Left cardiac atrium (tissue), 4 donors: Measurements from ENCODE around the gene IMMP2L. TPM values are rescaled to one million over a fixed set of nuclear protein-coding genes. Genes with fewer than 3 reads are reported as not detected.
"Not testable (repeated sequence)": the region's sequence is repeated elsewhere in the genome, so short reads cannot be mapped to it uniquely, and the experiment has no call there.

Source experiments
- ATAC-seq, 2 donors: fragments of 200-7000 bp; cut with Tn5 transposase; one replicate each; pipeline ENCODE4 v1.9.1; 2020; ENCODE audit warnings: mild to moderate bottlenecking in 2 of 2, moderate library complexity in 2 of 2
- DNase-seq: peaks from one replicate; pipeline ENCODE4 v3.0.0-alpha.2; 2020
- intact Hi-C, 2 donors: fragments of 100-400 bp; cut with DNase I; formaldehyde crosslinking; loops; one replicate each; pipeline versions ENCODE4 v1.14.1 to v1.15.1; 2022 to 2023
- long read RNA-seq: library from polyadenylated mRNA; unstranded; transcript quantifications from one replicate; pipeline ENCODE4 v2.0.0, GENCODE V29; 2021
- total RNA-seq, 2 donors: library from RNA; stranded (reverse); fragmentation: NEBNext Ultra II Directional; extraction: Animal tissue kit (Norgen Biotek cat#: 25700); gene quantifications; one replicate each; pipeline ENCODE4 v1.2.1, GENCODE V29; 2021
- donor health status: DM: no; HTN: yes; CAD: no.
- donor health status: DM: no; HTN: yes; CAD: no; lungs with severe emphysema.
- donor health status: DM: yes; HTN: yes; CAD: no.
- donor health status: Dilated cardiomyopathy.

Gene IMMP2L
- 10 to 100 TPM in 1 of 2 donors, 1 to 10 TPM in 1; 9.9 to 11.6 TPM for total RNA-seq
- long read RNA-seq, partial matches to known transcripts: 1 of 5 reads
- long read RNA-seq, other reads (novel, unspliced or antisense): 4 of 5 reads

DNA sequence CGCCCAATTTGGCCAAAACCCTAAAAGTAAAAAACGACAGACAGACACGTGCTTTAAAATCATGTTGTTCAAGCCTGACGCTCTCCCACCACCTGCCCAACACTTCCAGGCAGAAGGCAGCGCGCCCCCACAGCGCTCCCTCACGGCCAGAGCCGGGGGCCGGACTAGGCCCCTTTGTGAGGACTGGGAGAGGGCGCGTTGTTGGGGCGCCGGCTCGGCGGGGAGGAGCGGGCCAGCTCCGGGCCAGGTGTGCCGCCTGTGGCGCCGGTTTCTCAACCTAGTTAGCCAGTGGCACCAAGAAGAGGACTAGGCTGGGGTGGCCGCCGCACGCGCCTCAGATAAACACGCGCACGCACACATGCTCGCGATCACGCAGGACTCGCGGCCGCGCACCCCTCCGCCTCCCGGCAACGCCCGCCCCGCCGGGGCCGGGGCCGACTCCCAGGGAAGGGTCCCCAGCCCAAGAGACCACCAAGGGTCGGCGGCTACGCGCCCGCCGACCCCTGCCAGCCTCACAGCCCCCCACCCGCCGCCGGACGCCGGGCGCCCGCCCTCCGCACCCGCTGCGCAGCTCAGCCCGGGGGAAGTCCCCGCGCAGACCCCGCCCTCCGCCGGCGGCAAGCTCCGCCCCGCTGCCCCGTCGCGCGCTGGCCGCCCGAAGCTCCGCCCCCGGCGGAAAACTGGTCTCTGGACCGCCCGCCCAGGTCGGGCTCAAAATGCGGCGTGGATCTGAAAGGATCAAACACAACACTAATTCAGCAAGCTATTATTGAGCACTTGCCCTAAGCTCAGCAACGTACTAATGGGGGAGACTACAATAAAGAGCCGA, at the start of gene IMMP2L:
Gene IMMP2L, minus strand, starts transcription at position 589 of the 829 bp plus-strand sequence.
- intact Hi-C loops: no loop called here
- DNase-seq (peak; percentile 90), ATAC-seq (peak; percentile 99 to 100)

DNA sequence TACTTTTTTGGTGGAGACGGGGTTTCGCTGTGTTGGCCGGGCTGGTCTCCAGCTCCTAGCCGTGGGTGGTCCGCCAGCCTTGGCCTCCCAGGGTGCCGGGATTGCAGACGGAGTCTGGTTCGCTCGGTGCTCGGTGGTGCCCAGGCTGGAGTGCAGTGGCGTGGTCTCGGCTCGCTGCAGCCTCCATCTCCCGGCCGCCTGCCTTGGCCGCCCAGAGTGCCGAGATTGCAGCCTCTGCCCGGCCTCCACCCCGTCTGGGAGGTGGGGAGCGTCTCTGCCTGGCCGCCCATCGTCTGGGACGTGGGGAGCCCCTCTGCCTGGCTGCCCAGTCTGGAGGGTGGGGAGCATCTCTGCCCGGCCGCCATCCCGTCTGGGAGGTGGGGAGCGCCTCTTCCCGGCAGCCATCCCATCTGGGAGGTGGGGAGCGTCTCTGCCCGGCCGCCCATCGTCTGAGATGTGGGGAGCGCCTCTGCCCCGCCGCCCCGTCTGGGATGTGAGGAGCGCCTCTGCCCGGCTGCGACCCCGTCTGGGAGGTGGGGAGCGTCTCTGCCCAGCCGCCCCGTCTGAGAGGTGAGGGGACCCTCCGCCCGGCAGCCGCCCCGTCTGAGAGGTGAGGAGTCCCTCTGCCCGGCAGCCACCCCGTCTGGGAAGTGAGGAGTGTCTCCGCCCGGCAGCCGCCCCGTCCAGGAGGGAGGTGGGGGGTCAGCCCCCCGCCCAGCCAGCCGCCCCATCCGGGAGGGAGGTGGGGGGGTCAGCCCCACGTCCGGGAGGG, 47.4 kb upstream of the IMMP2L start:
- intact Hi-C loops, ATAC-seq, DNase-seq: not testable (repeated sequence)

DNA sequence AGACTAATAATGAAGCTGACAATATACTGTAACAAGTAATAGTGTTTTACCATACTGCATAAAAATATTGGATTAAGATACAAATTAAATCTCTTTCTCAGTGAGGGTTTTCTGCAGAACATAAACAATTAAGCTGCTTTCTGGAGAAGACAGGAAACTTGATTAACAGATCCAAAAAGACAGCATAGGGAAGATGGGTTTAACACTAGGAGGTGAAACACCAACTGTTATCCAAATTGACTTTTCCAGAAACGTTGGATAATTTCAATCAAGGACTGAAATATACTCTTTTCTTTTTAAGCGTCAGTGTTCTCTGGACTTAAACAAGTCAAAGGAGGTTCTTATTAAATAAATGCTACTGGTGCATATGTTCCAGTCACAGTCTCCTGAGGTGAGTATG, 45.3 kb upstream of the IMMP2L start:
- ATAC-seq (no peak), DNase-seq (no peak)
- intact Hi-C loops: no loop called here

DNA sequence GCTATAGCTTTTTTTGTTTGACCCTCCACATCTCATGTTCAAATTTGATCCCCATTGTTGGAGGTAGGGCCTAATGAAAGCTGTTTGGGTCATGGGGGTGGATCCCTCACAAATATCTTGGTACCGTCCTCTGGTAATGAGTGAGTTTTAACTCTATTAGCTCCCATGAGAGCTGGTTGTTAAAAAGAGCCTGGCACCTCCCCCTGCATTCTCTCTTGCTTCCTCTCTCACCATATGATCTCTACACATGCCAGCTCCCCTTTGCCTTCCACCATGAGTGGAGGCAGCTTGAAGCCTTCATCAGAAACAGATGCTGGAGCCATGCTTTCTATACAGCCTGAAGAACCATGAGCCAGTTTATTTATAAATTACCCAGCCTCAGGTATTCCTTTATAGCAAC, 43.0 kb upstream of the IMMP2L start:
- intact Hi-C loops: no loop called here

DNA sequence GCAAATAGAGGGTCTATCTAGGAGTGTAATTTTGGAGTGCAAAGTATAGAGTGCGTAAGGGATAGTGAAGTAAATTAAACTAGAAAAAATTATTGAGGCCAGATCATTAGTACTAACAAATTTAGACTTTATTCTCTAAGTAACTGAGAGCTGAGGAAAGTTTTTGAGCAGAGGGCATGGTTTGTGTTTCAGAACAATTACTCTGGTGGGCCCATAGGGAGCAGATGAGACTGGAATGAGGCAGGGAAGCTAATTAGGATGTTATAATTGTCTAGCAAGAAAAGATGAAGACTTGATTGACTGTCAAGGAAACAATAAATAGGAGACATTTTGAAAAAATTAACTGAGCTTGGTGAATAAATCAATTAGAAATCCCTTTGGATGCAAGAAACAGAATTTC, 37.8 kb upstream of the IMMP2L start:
- intact Hi-C loops: no loop called here
- DNase-seq: no peak
- ATAC-seq: no peak

More for the DNA sequence above, 43.0 kb upstream of the IMMP2L start:
- DNase-seq: no peak
- no peak for ATAC-seq

DNA sequence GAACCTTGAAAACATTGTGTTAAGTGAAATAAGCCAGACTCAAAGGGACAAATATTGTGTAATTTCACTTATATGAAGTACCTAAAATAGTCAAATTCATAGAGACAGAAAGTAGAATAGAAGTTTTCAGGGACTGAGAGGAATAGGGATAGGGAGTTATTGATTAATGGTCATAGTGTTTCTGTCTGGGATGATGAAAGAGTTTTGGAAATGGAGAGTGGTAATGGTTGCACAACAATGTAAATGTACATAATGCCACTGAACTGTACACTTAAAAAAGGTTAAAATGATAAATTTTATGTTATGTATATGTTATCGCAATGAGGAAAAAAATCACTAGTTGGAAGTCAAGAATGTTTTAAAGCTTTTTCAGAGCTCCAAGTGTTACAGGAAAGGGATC, 33.5 kb upstream of the IMMP2L start:
- ATAC-seq (no peak), DNase-seq (no peak)
- intact Hi-C loops: no loop called here

DNA sequence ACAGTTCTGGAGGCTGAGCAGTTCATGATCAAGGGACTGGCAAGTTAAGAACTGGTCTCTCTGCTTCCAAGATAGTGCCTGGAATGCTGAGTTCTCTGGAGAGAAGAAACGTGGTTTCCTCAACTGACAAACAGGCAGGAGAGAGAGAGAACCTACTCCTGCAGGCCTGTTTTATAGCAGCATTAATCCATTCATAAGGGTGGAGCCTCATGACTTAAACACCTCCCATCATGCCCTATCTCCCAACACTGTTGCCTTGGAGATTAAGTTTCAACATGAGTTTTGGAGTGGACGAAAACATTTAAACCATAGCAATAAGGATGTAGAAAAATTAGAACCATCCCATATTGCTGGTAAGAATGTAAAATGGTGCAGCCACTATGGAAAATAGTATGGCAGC, 32.3 kb upstream of the IMMP2L start:
- ATAC-seq (no peak), DNase-seq (no peak)
- intact Hi-C loops: no loop called here

DNA sequence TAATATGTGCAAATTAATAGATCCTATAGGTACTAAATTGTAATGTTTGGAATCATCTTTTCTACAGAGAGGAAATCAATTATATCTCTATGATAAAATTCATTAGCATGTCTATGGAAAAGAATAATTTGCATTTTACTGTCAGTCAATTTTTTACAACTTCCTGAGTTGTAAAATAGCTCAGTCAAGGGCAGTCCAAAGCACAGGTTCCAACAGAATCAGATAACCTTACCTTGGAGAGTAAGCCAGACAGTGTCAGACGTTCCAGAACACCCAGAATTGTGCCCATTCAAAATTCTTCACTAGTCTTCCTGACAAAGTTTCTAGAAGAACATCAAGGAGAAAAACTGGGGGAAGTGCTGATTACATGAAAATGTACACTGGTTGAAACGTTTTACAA, 31.1 kb upstream of the IMMP2L start:
- intact Hi-C loops: no loop called here
- no peak for DNase-seq
- ATAC-seq: no peak

DNA sequence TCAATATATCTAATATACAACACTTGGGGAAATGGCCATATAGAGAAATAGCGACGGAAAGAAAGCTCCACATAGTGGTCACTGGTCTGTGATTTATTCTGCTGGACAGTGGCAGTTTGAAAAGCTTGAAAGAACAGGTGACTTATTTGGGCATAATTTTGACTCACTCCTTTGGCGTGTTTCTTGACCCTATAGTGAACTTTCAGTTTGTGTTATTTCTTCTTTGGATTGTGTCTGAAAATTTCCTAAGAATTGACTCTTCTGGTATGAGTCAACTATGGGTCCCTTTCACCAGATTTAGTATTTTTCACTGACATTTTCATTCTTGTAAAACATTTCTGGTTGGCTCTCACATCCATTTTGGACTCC, 25.8 kb upstream of the IMMP2L start:
- intact Hi-C loops: no loop called here
- ATAC-seq (no peak), DNase-seq (no peak)

DNA sequence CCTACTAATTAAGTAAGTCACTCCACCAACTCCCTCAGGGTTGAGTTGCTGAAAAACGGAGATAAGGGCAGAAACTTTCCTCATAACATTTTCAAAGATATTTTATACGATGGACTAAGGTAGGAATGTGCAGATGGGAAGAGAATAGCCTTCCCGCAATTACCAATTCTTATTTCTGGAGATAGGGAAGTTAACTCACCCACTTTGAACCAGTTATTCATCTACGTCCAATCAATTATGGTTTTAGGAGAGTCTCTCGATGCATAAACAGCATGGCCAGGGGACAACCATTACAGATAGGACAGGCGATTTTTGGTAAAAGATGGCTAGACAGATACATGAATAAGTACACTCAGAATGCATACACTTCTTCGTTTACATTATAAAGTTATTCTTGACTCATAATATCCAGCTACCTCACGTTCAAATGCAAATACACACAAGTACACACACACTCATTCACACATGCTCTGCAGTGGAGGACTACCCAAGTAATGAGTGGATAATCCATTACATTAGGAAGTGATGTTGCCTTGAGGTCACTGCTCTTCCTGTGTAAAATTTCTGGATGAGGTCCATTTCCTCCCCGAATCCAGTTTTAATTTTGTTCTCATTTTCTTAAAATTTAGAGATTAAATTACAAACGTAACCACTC, 25.2 kb upstream of the IMMP2L start:
- DNase-seq (no peak), ATAC-seq (no peak)
- intact Hi-C loops: no loop called here

DNA sequence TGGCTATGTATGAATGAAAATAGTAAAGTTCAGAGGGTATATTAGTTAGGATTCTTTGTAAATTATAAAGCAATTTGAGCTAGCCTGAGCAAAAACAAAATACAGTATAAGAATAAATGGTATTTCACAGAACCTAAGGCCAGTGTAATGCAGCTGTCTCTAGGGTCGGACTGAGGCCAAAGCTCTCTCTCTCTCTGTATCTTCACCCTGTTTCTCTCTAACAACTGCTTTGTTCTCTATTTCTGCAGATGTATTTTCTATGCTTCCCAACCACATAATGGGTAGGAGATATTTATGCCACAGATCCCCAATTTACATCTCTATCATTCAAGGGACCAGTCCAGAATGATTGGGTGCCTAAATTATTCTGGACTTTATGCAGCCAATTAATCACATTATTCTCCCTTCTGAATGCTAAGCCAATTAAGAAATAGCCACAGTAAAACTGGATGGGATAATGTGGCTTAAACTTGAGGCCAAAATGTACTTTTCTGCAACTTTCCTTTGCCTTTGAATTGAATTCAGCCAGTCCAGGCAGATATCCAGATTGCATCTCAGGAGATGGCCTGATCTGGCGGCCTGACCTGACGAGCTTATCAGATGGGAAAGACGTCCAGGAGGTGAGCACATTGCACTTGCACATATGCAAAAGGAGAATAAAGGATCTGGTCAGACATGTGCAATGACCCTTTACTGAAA, 24.6 kb upstream of the IMMP2L start:
- no peak for DNase-seq
- intact Hi-C loops: no loop called here
- no peak for ATAC-seq

DNA sequence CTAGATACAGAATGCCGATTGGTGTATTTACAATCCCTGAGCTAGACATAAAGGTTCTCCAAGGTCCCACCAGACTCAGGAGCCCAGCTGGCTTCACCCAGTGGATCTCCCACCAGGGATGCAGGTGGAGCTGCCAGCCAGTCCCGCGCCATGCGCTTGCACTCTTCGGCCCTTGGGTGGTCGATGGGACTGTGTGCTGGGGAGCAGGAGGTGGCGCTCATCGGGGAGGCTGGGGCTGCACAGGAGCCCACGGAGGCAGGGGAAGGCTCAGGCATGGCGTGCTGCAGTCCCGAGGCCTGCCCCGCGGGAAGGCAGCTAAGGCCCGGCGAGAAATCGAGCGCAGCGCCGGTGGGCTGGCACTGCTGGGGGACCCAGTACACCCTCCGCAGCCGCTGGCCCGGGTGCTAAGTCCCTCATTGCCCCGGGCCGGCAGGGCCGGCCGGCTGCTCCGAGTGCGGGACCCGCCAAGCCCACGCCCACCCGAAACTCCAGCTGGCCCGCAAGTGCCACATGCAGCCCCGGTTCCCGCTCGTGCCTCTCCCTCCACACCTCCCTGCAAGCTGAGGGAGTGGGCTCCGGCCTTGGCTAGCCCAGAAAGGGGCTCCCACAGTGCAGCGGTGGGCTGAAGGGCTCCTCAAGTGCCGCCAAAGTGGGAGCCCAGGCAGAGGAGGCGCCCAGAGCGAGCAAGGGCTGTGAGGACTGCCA, 19.6 kb upstream of the IMMP2L start:
- ATAC-seq, intact Hi-C loops, DNase-seq: not testable (repeated sequence)

DNA sequence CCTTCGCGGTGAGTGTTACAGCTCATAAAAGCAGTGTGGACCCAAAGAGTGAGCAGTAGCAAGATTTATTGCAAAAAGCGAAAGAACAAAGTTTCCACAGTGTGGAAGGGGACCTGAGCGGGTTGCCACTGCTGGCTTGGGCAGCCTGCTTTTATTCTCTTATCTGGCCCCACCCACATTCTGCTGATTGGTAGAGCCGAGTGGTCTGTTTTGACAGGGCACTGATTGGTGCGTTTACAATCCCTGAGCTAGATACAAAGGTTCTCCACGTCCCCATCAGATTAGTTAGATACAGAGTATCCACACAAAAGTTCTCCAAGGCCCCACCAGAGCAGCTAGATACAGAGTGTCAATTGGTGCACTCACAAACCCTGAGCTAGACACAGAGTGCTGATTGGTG, 18.9 kb upstream of the IMMP2L start:
- ATAC-seq, DNase-seq, intact Hi-C loops: not testable (repeated sequence)

DNA sequence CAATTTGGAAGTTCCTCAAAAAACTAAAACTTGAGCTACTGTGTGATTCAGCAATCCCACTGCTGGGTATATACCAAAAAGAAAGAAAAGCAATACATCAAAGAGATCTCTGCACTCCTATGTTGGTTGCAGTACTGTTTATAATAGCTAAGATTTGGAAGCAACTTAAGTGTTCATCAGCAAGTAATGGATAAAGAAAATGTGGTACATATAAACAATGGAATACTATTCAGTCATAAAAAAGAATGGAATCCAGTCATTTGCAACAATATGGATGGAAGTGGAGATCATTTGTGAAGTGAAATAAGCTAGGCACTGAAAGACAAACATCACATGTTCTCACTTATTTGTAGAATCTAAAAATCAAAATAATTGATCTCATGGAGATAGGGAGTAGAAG, 16.5 kb upstream of the IMMP2L start:
- ATAC-seq: no peak
- intact Hi-C loops: no loop called here

DNA sequence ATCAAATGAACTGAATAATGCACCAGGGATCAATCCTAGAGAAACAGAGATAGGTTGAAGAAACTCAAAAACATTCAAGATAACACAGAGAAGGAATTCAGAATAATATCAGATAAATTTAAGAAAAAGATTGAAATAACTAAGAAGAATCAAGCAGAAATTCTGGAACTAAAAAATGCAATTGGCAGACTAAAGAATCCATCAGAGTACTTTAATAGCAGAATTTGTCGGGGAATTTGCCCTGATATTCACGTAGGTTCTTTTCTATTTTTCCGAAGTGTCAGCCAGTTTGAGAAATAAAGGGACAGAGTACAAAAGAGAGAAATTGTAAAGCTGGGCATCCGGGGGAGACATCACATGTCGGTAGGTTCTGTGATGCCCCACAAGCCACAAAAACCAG, 9.4 kb upstream of the IMMP2L start:
- no peak for ATAC-seq
- intact Hi-C loops: no loop called here
- no peak for DNase-seq

More for the DNA sequence above, 16.5 kb upstream of the IMMP2L start:
- DNase-seq: no peak

DNA sequence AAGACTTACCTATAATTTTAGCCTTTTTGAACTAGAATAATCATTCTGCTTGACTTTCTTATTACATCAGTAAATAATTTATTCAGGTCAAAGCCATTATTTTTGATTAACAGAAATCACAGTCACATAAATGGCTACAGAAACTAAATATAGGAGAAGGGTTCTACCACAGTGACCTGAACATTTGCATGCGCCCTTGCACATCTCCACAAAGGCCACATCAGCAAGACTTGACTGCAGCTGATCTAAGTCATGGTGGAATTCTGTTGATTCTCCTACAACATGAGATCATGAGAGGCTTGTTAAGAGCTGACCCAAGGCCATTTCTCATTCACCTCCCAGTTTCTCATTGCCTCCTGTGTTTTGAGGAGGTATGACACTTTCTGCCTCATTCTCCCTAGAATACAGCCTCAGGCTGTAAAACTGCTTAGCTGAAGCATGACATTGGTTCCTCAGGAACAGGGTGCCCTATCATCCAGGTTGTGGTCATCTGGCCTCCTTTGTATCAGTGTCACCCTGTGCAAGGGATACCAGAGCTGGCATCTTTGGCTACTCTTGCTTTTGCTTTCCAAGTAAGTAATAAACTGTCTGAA, 6.7 kb upstream of the IMMP2L start:
- DNase-seq: no peak
- intact Hi-C loops: no loop called here
- no peak for ATAC-seq

DNA sequence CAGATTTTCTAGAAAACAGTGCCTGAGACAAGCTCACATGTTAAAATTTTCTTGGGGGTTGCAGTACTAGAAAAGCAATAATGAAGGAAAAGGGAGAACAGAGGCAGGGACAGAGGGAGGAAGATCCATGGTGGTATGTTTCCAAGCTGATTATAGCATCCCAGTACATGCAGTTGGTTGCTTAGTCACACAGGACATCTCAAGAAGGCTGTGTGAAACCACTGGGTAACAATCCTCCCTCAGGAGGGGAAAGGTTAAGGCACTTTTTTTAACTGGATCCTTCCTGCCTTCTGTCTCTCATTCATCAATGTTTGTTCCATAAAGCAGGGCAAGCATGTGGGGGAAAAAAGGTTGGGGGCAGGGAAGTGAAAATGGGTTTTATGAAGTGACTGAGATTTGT, 6.1 kb upstream of the IMMP2L start:
- no peak for ATAC-seq
- DNase-seq: no peak
- intact Hi-C loops: no loop called here

DNA sequence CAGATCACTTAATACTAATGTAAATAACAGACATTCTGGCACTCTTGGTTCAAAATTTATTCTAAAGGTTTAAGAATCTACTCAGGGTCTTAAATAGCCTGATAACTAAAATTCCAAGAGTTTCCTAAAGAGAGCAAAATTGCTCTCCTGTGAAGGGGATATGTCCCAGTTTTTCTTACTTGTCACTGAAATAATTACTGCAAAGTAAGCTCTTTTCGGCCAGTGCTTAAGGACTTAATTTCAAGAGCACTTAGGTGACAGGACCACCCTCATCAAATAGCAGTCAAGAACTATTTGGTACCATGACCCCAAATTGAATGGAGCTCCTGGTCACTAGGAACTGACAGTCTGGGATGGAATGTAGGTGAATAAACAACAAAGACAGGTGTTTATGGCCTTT, 1.8 kb upstream of the IMMP2L start:
- no peak for ATAC-seq
- intact Hi-C loops: no loop called here
- no peak for DNase-seq

DNA sequence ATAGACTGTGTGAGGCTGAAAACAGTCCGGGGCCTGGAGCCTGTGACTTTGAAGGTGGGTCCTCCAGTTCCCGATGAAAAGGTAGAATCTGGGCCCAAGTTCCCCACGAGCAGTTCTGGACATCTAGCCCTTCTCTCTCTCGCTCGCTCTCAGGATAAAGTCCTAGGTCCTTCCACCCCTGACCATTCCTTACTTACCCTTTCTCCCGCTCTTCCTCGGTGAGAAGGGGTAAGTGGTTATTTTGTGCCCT, 713 bp downstream of the IMMP2L start:
- intact Hi-C loops: no loop called here
- ATAC-seq (no peak), DNase-seq (no peak)
